PC-9 (cell line): ENCODE measurements around the gene PIEZO2. TPM values are rescaled to one million over a fixed set of nuclear protein-coding genes. Genes with fewer than 3 reads are reported as not detected.

Experiments
- BruUV-seq: library from RNA; stranded (reverse); fragments of 400-500 nt; replicated peaks from 2 replicates; lab custom pipeline; 2021; lab: Mats Ljungman, UMichigan
- CTCF ChIA-PET: fragments of 300-600 bp; sonication (Branson Sonifier 250); formaldehyde crosslinking; loops from one replicate; lab custom pipeline; 2022; ENCODE audit warnings: antibody characterized with exemption; lab: Charles Lee
- POLR2A ChIA-PET: fragments of 300-600 bp; sonication (Branson Sonifier 250); formaldehyde crosslinking; loops from one replicate; lab custom pipeline; 2022; ENCODE audit warnings: antibody characterized with exemption; ENCODE audit not compliant: unreplicated experiment; lab: Charles Lee
- DNase-seq, 2 experiments: peaks; one replicate each; pipeline versions ENCODE4 v3.0.0 to v3.0.0-alpha.2; 2015 to 2022; ENCODE audit warnings: mixed read lengths in 1 of 2
- H2AFZ ChIP-seq: fragments of 200-600 bp; sonication (generic); 2 replicates; pipeline ENCODE4 v1.8.1; 2017; ENCODE audit warnings: antibody characterized with exemption
- H3F3A ChIP-seq: fragments of 200-600 bp; sonication (generic); 2 replicates; pipeline ENCODE4 v1.8.1; 2017; ENCODE audit warnings: antibody characterized with exemption, mild to moderate bottlenecking, low read depth; ENCODE audit not compliant: insufficient read depth
- H3K27ac ChIP-seq: fragments of 200-600 bp; sonication (generic); 2 replicates; pipeline ENCODE4 v1.6.1; 2016; ENCODE audit warnings: mixed run types
- H3K27me3 ChIP-seq: fragments of 200-600 bp; sonication (generic); 2 replicates; pipeline ENCODE4 v1.6.1; 2016; ENCODE audit warnings: low read depth, mixed run types; ENCODE audit not compliant: insufficient read depth
- H3K36me3 ChIP-seq: fragments of 200-600 bp; sonication (generic); 2 replicates; pipeline ENCODE4 v1.6.1; 2016; ENCODE audit warnings: low read depth, mixed run types
- H3K4me1 ChIP-seq: fragments of 200-600 bp; sonication (generic); replicated peaks from 2 replicates; pipeline ENCODE4 v1.6.1; 2016; ENCODE audit warnings: mixed run types; ENCODE audit not compliant: insufficient read depth
- H3K4me2 ChIP-seq: fragments of 200-600 bp; sonication (generic); 2 replicates; pipeline ENCODE4 v1.6.1; 2017; ENCODE audit warnings: mixed run types
- H3K4me3 ChIP-seq: fragments of 200-600 bp; sonication (generic); 2 replicates; pipeline ENCODE4 v1.6.1; 2016; ENCODE audit warnings: mixed run types
- H3K79me2 ChIP-seq: fragments of 200-600 bp; sonication (generic); 2 replicates; pipeline ENCODE4 v1.6.1; 2017; ENCODE audit warnings: low read depth, mixed run types
- H3K9me2 ChIP-seq: fragments of 200-600 bp; sonication (generic); 2 replicates; pipeline ENCODE4 v1.8.1; 2017; ENCODE audit warnings: mild to moderate bottlenecking; ENCODE audit not compliant: insufficient read depth
- H3K9me3 ChIP-seq: fragments of 200-600 bp; sonication (generic); 2 replicates; pipeline ENCODE4 v1.8.1; 2016; ENCODE audit warnings: low read depth; ENCODE audit not compliant: insufficient read depth
- H4K20me1 ChIP-seq: fragments of 200-600 bp; sonication (generic); 2 replicates; pipeline ENCODE4 v1.8.1; 2017; ENCODE audit not compliant: insufficient read depth
- EZH2 ChIP-seq: fragments of 200-600 bp; sonication (generic); IDR thresholded peaks from 2 replicates; pipeline ENCODE4 v1.8.0; 2017; ENCODE audit warnings: antibody characterized with exemption, low read depth
- intact Hi-C: fragments of 100-400 bp; cut with micrococcal nuclease; formaldehyde crosslinking; loops from one replicate; pipeline ENCODE4 v1.10.0; 2022; ENCODE audit not compliant: unreplicated experiment
- total RNA-seq: library from RNA; stranded (reverse); gene quantifications from 2 replicates; pipeline ENCODE4 v1.2.3, GENCODE V29; 2021
- TF ChIP-seq, protein P1 (sequence below): fragments of 200-600 bp; sonication (generic); conservative IDR thresholded peaks from 2 replicates; pipeline ENCODE4 v1.6.1; 2017; ENCODE audit warnings: mixed run types, antibody characterized with exemption, mild to moderate bottlenecking, moderate library complexity

Gene PIEZO2
- total RNA-seq, 1 experiment from 2014 or later, result not detected

DNA sequence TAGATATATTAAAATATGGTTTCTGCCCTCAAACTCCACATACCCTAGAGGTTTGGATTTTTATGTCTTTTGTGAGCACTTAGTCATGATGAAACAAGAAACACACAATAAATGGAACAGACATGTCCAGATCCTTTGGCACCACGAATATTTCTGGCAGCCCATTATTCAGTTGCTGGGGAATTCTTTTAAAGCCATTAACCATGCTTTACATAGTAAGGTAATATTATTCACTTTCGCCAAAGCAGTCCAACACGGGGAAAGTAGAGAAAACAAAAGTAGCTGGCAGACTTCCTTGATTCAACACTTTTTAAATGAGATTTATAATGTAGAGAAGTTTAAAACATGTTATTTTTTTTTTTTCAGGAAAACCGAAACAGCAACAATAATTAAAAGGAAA is 235.4 kb downstream of the PIEZO2 start:
- Histone ChIP-seq H3K9me2 (no peaks in the 10 kb centered on the region), H2AFZ (no peak overlapping the region), H3F3A (no peaks in the 10 kb centered on the region), H4K20me1 (no peaks in the 10 kb centered on the region), H3K4me3 (no peak overlapping the region), H3K79me2 (no peaks in the 10 kb centered on the region), H3K9me3 (no peaks in the 10 kb centered on the region), H3K27me3 (peaks cover 13% of the 10 kb centered on the region), H3K4me1 (no peaks in the 10 kb centered on the region), H3K27ac (no peak overlapping the region), H3K36me3 (no peaks in the 10 kb centered on the region), H3K4me2 (no peak overlapping the region)
- ChIA-PET CTCF (no interaction called here), POLR2A (no interaction called here)
- intact Hi-C loops, result no loop called here
- TF ChIP-seq EZH2, result no peak
- TF ChIP-seq, protein P1, sequence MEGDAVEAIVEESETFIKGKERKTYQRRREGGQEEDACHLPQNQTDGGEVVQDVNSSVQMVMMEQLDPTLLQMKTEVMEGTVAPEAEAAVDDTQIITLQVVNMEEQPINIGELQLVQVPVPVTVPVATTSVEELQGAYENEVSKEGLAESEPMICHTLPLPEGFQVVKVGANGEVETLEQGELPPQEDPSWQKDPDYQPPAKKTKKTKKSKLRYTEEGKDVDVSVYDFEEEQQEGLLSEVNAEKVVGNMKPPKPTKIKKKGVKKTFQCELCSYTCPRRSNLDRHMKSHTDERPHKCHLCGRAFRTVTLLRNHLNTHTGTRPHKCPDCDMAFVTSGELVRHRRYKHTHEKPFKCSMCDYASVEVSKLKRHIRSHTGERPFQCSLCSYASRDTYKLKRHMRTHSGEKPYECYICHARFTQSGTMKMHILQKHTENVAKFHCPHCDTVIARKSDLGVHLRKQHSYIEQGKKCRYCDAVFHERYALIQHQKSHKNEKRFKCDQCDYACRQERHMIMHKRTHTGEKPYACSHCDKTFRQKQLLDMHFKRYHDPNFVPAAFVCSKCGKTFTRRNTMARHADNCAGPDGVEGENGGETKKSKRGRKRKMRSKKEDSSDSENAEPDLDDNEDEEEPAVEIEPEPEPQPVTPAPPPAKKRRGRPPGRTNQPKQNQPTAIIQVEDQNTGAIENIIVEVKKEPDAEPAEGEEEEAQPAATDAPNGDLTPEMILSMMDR, result no peak
- BruUV-seq, result no TSS peak
- no peak for DNase-seq

DNA sequence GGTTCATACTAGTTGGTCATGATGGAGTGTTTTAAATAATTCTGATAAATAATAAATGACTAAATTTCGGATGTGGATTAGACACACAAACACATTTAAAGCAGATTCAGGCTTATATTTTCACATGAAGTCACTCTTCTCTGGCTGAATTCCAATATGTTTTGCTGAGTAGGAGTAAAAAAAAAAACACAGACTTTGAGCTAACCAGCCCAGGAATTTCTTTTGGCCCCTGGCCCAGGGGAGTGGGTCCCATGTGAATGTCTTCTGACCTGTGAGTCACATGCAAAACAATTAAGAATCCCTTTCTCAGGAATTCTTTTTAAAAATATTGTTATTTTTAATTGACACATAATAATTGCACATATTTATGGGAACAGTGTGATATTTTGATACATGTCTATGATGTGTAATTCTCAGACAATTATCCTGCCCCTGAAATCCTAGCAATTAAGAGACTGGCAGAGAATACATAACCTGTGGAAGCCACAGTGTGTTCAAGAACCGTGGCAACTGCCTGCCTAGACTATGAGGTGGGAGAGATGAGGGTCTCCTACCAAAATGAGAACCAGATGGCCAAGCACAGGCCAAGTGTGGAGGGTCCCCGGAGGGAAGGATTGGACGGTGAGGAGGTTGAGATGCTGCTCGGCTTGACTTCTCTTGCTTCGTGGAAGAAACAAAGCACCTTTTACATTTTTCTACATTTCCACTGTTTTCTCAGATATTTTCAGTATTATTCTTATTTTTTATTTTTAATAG is 236.4 kb downstream of the PIEZO2 start:
- no peak overlapping the region for H3K27ac ChIP-seq
- TF ChIP-seq EZH2, result no peak
- TF ChIP-seq, protein P1, result no peak
- DNase-seq, result no peak
- no peak overlapping the region for H3K4me3 ChIP-seq
- H4K20me1 ChIP-seq, result no peaks in the 10 kb centered on the region
- no peak overlapping the region for H2AFZ ChIP-seq
- H3K9me2 ChIP-seq, result no peaks in the 10 kb centered on the region
- CTCF ChIA-PET, result no interaction called here
- no peaks in the 10 kb centered on the region for H3K36me3 ChIP-seq
- H3K4me2 ChIP-seq, result no peak overlapping the region
- no TSS peak for BruUV-seq
- H3K27me3 ChIP-seq, result peaks cover 13% of the 10 kb centered on the region
- no peaks in the 10 kb centered on the region for H3K4me1 ChIP-seq
- intact Hi-C loops, result no loop called here
- no peaks in the 10 kb centered on the region for H3K79me2 ChIP-seq
- no peaks in the 10 kb centered on the region; the same call in 1 of the 2 replicates for H3K9me3 ChIP-seq
- no peaks in the 10 kb centered on the region for H3F3A ChIP-seq
- POLR2A ChIA-PET, result no interaction called here

DNA sequence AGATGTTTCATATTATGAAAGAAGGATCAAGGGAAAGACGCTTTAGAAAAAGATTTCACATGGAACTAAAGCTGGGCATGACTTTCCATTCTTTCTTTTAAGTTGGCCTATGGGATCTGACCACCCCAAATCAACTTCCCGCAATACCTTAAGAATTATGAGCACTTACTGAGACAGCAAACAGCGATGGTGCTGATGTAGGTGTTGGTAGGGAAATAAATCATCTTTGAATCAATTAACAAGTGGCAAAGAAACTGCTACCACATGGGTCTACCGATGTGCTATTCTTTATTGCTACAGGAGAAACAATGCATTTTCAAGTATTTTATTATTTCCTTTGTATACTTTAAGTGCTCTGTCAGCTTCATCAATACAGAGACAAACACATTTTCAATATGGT is 239.6 kb downstream of the PIEZO2 start:
- Histone ChIP-seq H2AFZ (no peak overlapping the region), H3K9me3 (no peaks in the 10 kb centered on the region; the same call in 1 of the 2 replicates), H3K27me3 (peaks cover 38% of the 10 kb centered on the region), H3K36me3 (no peaks in the 10 kb centered on the region), H3F3A (no peaks in the 10 kb centered on the region), H3K27ac (no peak overlapping the region), H4K20me1 (no peaks in the 10 kb centered on the region), H3K4me3 (no peak overlapping the region), H3K4me1 (no peaks in the 10 kb centered on the region), H3K79me2 (no peaks in the 10 kb centered on the region), H3K9me2 (no peaks in the 10 kb centered on the region), H3K4me2 (no peak overlapping the region)
- TF ChIP-seq, protein P1, result no peak
- TF ChIP-seq EZH2, result no peak
- ChIA-PET CTCF (no interaction called here), POLR2A (no interaction called here)
- DNase-seq, result no peak
- BruUV-seq, result no TSS peak
- intact Hi-C loops, result no loop called here
